GM19395 (cell line): ENCODE results near the gene DNAI4.

Source experiments
- ATAC-seq: cut with Tn5 transposase; IDR thresholded peaks from one replicate; pipeline ENCODE4 v1.9.1; 2021; ENCODE audit warnings: mild to moderate bottlenecking, moderate library complexity; ENCODE audit not compliant: unreplicated experiment

The DNAI4 gene

DNA sequence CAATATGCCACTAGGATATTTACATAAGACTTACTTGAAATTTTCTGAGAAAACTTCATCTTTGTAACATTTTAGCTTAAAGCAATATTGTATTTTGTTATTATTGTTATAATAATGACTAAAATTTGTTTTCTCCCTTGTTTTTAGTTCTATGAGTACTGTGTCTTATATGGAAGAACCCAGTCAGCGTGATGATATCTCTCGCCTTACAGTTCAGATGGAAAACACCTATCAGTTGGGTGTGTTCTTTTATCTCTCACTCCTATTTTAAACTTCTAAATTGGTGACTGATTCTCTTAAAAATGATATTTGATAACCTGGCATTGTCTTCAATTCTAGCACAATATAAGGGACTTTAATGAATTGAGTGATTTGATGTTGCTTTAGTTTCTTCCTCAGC lies 154.4 kb downstream of the DNAI4 start:
- ATAC-seq, result no peak

DNA sequence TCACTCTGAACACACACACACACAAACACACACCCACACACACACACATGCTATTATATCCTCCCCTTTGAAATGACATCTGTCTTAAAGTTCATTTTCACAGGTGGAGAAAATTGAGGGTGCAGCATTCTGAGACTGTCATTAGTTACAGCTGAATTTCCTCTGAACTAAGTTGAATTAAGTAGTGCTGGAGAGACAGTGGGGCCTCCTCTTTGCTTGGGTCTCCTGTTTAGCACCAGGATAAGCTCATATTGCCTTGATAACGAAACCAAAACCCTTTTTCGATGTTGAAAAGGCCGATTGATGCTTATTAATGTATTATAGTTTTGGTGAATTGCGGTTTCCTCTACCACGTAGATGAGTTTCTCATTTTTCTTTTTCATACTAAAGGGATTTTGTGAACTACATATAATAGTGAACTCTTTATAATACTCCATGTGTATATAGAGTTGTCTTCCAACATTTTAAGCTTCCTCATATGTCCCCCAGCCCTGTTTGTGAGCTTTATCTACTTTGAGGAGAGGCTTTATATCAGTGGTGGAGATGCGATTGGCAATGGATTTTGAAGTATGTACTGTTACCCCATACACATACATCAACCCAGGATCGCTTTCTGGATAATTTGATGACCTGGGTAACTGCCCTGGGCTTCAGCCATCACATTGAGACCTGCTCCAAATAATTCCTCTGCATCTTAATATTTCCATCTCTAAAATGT lies 155.0 kb downstream of the DNAI4 start:
- ATAC-seq, result no peak

- ATAC-seq, result no peak
These were observed 155.7 kb downstream of the DNAI4 start for GRCh38 chr1:66768965-66769364.

DNA sequence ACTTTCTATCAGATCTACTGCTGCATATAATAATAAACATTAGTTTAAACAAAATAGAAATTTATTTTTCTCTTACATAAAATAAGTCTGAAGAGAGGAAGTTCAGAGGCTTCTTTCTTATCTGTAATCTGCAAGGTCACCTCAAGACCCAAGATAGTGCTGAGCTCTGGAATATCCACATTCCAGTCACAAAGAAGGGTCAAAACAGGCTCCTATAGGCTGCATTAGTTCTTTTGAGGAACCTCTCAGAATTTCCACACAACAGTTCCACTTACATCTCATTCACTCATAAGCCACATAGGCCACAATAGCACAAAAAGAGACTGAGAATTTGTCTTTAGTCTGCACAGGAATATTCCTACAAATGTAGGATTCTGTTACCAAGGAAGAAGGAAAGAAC lies 157.0 kb downstream of the DNAI4 start:
- ATAC-seq, result no peak

DNA sequence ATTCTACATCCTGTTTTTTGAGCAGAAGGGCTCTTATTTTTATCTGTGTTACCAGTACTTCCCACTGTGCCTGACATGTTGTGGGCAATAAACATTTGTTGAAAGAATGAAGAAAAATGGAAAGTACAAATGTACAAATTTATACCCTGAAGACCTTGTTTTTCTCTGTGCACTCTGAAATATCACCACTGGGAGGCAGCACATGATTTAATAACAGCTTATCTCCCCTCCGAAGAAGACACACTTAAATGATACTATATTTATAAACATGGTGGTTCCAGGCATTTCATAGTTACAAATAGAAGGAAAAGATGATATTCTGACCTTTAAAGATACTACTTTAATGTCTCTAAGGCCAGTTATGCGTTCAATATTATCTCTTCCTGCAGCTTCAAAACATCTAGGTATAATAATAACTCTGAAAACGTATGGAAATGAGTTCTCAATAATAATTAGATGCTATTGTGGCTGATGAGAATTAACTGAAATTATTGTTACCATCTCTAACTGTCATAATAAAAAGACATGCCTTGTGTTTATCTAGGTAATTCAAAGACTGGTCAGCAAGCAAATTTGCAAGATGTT lies 159.6 kb downstream of the DNAI4 start:
- no peak for ATAC-seq
